ENCODE data around the gene HECTD2.

DNA sequence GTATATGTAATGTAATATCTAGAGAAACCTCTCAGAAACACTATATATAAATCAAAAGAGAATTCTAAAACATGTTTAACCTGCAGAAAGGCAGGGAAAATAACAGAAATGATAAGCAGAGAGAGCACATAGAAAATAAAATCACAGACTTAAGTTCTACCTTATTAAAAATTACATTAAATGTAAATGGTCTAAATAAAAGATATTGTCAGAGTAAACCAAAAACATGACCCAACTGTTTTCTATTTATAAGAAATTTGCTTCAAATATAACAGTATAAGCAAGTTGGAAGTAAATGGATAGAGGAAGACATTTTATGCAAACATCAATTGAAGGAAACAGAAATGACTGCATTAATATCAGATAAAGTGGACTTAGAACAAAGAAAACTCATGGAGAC, 43.4 kb downstream of the HECTD2 start:
- no peak for TF ChIP-seq TEAD1 (CRISPR knock-in tag; IDR thresholded peaks at IDR 0.05)
- TF ChIP-seq, protein P1, sequence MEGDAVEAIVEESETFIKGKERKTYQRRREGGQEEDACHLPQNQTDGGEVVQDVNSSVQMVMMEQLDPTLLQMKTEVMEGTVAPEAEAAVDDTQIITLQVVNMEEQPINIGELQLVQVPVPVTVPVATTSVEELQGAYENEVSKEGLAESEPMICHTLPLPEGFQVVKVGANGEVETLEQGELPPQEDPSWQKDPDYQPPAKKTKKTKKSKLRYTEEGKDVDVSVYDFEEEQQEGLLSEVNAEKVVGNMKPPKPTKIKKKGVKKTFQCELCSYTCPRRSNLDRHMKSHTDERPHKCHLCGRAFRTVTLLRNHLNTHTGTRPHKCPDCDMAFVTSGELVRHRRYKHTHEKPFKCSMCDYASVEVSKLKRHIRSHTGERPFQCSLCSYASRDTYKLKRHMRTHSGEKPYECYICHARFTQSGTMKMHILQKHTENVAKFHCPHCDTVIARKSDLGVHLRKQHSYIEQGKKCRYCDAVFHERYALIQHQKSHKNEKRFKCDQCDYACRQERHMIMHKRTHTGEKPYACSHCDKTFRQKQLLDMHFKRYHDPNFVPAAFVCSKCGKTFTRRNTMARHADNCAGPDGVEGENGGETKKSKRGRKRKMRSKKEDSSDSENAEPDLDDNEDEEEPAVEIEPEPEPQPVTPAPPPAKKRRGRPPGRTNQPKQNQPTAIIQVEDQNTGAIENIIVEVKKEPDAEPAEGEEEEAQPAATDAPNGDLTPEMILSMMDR (IDR thresholded peaks at IDR 0.05), result no peak
- TF ChIP-seq ZNF396 (CRISPR knock-in tag; IDR thresholded peaks at IDR 0.05; ENCODE audit: borderline replicate concordance), result no peak
- no peak for TF ChIP-seq CBFB (CRISPR knock-in tag; IDR thresholded peaks at IDR 0.05; ENCODE audit: low read depth)
- TF ChIP-seq MAX (CRISPR knock-in tag; IDR thresholded peaks at IDR 0.05), result no peak
- no peak for TF ChIP-seq EMX1 (CRISPR knock-in tag; IDR thresholded peaks at IDR 0.05)
- TF ChIP-seq ATF3 (CRISPR knock-in tag; conservative IDR thresholded peaks at IDR 0.05), result no peak
- TF ChIP-seq FOXK1 (CRISPR knock-in tag; IDR thresholded peaks at IDR 0.05), result no peak
- TF ChIP-seq SP1 (CRISPR knock-in tag; conservative IDR thresholded peaks at IDR 0.05), result no peak
- TF ChIP-seq, protein P2, sequence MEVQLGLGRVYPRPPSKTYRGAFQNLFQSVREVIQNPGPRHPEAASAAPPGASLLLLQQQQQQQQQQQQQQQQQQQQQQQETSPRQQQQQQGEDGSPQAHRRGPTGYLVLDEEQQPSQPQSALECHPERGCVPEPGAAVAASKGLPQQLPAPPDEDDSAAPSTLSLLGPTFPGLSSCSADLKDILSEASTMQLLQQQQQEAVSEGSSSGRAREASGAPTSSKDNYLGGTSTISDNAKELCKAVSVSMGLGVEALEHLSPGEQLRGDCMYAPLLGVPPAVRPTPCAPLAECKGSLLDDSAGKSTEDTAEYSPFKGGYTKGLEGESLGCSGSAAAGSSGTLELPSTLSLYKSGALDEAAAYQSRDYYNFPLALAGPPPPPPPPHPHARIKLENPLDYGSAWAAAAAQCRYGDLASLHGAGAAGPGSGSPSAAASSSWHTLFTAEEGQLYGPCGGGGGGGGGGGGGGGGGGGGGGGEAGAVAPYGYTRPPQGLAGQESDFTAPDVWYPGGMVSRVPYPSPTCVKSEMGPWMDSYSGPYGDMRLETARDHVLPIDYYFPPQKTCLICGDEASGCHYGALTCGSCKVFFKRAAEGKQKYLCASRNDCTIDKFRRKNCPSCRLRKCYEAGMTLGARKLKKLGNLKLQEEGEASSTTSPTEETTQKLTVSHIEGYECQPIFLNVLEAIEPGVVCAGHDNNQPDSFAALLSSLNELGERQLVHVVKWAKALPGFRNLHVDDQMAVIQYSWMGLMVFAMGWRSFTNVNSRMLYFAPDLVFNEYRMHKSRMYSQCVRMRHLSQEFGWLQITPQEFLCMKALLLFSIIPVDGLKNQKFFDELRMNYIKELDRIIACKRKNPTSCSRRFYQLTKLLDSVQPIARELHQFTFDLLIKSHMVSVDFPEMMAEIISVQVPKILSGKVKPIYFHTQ (CRISPR knock-in tag; IDR thresholded peaks at IDR 0.05), result no peak
